AG09309 (cell line): ENCODE measurements around the gene MS4A15.

Experiments
- DNase-seq: peaks from one replicate; pipeline ENCODE4 v3.0.0-alpha.2; 2010; ENCODE audit warnings: low read depth
- H3K4me3 ChIP-seq: 2 replicates; pipeline ENCODE4 v1.5.1; 2011; ENCODE audit warnings: mild to moderate bottlenecking, low read depth, low read length, moderate library complexity; ENCODE audit not compliant: control insufficient read depth
- CTCF ChIP-seq: IDR thresholded peaks from 2 replicates; pipeline ENCODE4 v1.5.1; 2011; ENCODE audit warnings: mild to moderate bottlenecking, low read depth, low read length, inconsistent platforms; ENCODE audit not compliant: insufficient read depth, control insufficient read depth; ENCODE audit errors: missing control alignments

The MS4A15 gene

GRCh38 chr11:60809691-60810090 lies 53.0 kb downstream of the MS4A15 start:
- DNase-seq: no peak
- H3K4me3 ChIP-seq: no peak overlapping the region
- TF ChIP-seq CTCF: no peak

- no peak overlapping the region for H3K4me3 ChIP-seq
- no peak for TF ChIP-seq CTCF
- no peak for DNase-seq
Measured at GRCh38 chr11:60810151-60810550, 53.5 kb downstream of the MS4A15 start.

- no peak for TF ChIP-seq CTCF
- DNase-seq: no peak
- no peak overlapping the region for H3K4me3 ChIP-seq
Measured at GRCh38 chr11:60810569-60810968, 53.9 kb downstream of the MS4A15 start.

- no peak for DNase-seq
- no peak for TF ChIP-seq CTCF
- no peak overlapping the region for H3K4me3 ChIP-seq
Measured at GRCh38 chr11:60813324-60813723, 56.7 kb downstream of the MS4A15 start.

- TF ChIP-seq CTCF: no peak
- H3K4me3 ChIP-seq: no peak overlapping the region
- no peak for DNase-seq
Measured at GRCh38 chr11:60814112-60814511, 57.4 kb downstream of the MS4A15 start.

- no peak overlapping the region for H3K4me3 ChIP-seq
- DNase-seq: no peak
- no peak for TF ChIP-seq CTCF
Measured at GRCh38 chr11:60816590-60817157, 60.0 kb downstream of the MS4A15 start.

GRCh38 chr11:60818057-60818456 lies 61.4 kb downstream of the MS4A15 start:
- H3K4me3 ChIP-seq: no peak overlapping the region
- DNase-seq: no peak
- no peak for TF ChIP-seq CTCF
